Omental fat pad (tissue), 4 donors: ENCODE measurements around the gene ADAMTSL3. TPM values are rescaled to one million over a fixed set of nuclear protein-coding genes. Genes with fewer than 3 reads are reported as not detected.

Experiments
- ATAC-seq: fragments of 150-250 bp; one replicate; pipeline ENCODE4 v1.9.1; 2016; ENCODE audit warnings: mild to moderate bottlenecking, moderate library complexity; ENCODE audit not compliant: low FRiP score
- DNase-seq: peaks from one replicate; pipeline ENCODE4 v3.0.0-alpha.2; 2019; ENCODE audit warnings: low spot score
- CTCF ChIP-seq, 3 donors: fragments of 450-650 bp; IDR thresholded peaks; one replicate each; pipeline ENCODE4 v1.5.1; 2016 to 2017; ENCODE audit warnings: antibody characterized with exemption in 3 of 3, mild to moderate bottlenecking in 3 of 3, moderate library complexity in 2 of 3
- total RNA-seq, 4 donors: library from RNA; depleted of rRNA; stranded (reverse); fragments of >200 nt; gene quantifications; one replicate each; pipeline ENCODE4 v1.1.0, GENCODE V29; 2016

ADAMTSL3 gene
- 10 to 100 TPM in 1 of 4 donors, 1 to 10 TPM in 3; 4.9 to 28.1 (median 8.4) TPM for total RNA-seq

- no peak for DNase-seq
- no peak for TF ChIP-seq CTCF (IDR thresholded peaks at IDR 0.05)
- peak; percentile 67 for ATAC-seq
Measured at GRCh38 chr15:83653639-83654378, at the start of gene ADAMTSL3. Gene ADAMTSL3 (plus strand): TSS chr15:83654123. CDS start chr15:83655762, 1,639 bp downstream.

GRCh38 chr15:83604549-83604948 lies 49.4 kb upstream of the ADAMTSL3 start:
- DNase-seq (no peak), ATAC-seq (no peak)
- no peak for TF ChIP-seq CTCF (IDR thresholded peaks at IDR 0.05)

GRCh38 chr15:83605111-83605945 lies 48.6 kb upstream of the ADAMTSL3 start:
- no peak for TF ChIP-seq CTCF (IDR thresholded peaks at IDR 0.05)

GRCh38 chr15:83610132-83610531 lies 43.8 kb upstream of the ADAMTSL3 start:
- TF ChIP-seq CTCF (IDR thresholded peaks at IDR 0.05): no peak
- DNase-seq: no peak
- ATAC-seq: no peak

More at GRCh38 chr15:83605111-83605945, 48.6 kb upstream of the ADAMTSL3 start:
- peak; percentile 48 for ATAC-seq
- DNase-seq: no peak

- ATAC-seq (no peak), DNase-seq (no peak)
- no peak for TF ChIP-seq CTCF (IDR thresholded peaks at IDR 0.05)
Measured at GRCh38 chr15:83610901-83611685, 42.8 kb upstream of the ADAMTSL3 start.

- TF ChIP-seq CTCF (IDR thresholded peaks at IDR 0.05): no peak
- ATAC-seq: no peak
- DNase-seq: no peak
Measured at GRCh38 chr15:83612226-83612625, 41.7 kb upstream of the ADAMTSL3 start.
